Endothelial cell (in vitro differentiated cells): Measurements from ENCODE around the gene SRM. TPM values are rescaled to one million over a fixed set of nuclear protein-coding genes. Genes with fewer than 3 reads are reported as not detected.

Source experiments
- DNase-seq: peaks from one replicate; pipeline ENCODE4 v3.0.0; 2021; ENCODE audit warnings: low spot score
- H3K27ac Mint-ChIP-seq: one replicate; pipeline ENCODE4 v1.8.0; 2021; ENCODE audit warnings: mixed read lengths, inconsistent platforms; ENCODE audit not compliant: unreplicated experiment
- H3K27me3 Mint-ChIP-seq: one replicate; pipeline ENCODE4 v1.8.0; 2021; ENCODE audit warnings: mild to moderate bottlenecking, moderate library complexity, mixed read lengths, inconsistent platforms; ENCODE audit not compliant: unreplicated experiment
- H3K36me3 Mint-ChIP-seq: one replicate; pipeline ENCODE4 v1.8.0; 2021; ENCODE audit warnings: mild to moderate bottlenecking, low read depth, mixed read lengths, inconsistent platforms; ENCODE audit not compliant: unreplicated experiment
- H3K4me1 Mint-ChIP-seq: one replicate; pipeline ENCODE4 v1.8.0; 2021; ENCODE audit warnings: mild to moderate bottlenecking, mixed read lengths, inconsistent platforms; ENCODE audit not compliant: unreplicated experiment
- H3K4me3 Mint-ChIP-seq: one replicate; pipeline ENCODE4 v1.8.0; 2021; ENCODE audit warnings: mild to moderate bottlenecking, mixed read lengths, inconsistent platforms; ENCODE audit not compliant: unreplicated experiment
- H3K9me3 Mint-ChIP-seq: one replicate; pipeline ENCODE4 v1.8.0; 2021; ENCODE audit warnings: mixed read lengths, inconsistent platforms; ENCODE audit not compliant: unreplicated experiment
- total RNA-seq: library from RNA; stranded (reverse); fragmentation: NEBNext Ultra II Directional; extraction: Animal tissue kit (Norgen Biotek cat#: 25700); gene quantifications from one replicate; pipeline ENCODE4 v1.2.1, GENCODE V29; 2021; ENCODE audit not compliant: unreplicated experiment
- TF ChIP-seq, protein P1 (sequence below): fragments of 200-600 bp; sonication (generic); IDR thresholded peaks from one replicate; pipeline ENCODE4 v1.5.0; 2021; ENCODE audit warnings: antibody characterized with exemption; ENCODE audit not compliant: unreplicated experiment

Gene SRM
- total RNA-seq, 1 donor from 2014 or later, result 51.0 TPM

DNA sequence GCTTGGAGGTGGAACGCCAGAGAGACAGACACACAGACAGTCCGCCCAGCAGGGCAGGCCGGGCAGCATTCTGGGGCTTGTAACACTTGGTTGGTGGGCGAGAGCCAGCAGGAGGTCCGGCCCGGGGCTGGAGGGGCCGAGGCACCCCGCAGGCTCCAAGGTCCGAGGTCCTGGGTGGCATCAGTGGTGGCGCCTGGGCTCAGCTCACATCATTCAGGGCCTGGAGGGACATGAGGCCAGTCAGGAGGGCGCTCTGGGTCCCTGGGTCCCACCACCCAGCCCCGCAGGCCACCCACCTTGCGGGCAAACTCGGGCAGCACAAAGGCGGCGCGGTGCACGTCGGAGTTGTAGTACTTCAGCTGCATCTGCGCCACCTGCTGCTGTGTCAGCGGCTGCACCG is 5.2 kb downstream of the SRM start:
- Mint-ChIP-seq H3K4me3 (no peak overlapping the region), H3K4me1 (peaks cover 5% of the 10 kb centered on the region), H3K27ac (no peak overlapping the region), H3K9me3 (no peaks in the 10 kb centered on the region), H3K36me3 (peaks cover 3% of the 10 kb centered on the region), H3K27me3 (peaks cover 2% of the 10 kb centered on the region)
- no peak for DNase-seq
- TF ChIP-seq, protein P1, sequence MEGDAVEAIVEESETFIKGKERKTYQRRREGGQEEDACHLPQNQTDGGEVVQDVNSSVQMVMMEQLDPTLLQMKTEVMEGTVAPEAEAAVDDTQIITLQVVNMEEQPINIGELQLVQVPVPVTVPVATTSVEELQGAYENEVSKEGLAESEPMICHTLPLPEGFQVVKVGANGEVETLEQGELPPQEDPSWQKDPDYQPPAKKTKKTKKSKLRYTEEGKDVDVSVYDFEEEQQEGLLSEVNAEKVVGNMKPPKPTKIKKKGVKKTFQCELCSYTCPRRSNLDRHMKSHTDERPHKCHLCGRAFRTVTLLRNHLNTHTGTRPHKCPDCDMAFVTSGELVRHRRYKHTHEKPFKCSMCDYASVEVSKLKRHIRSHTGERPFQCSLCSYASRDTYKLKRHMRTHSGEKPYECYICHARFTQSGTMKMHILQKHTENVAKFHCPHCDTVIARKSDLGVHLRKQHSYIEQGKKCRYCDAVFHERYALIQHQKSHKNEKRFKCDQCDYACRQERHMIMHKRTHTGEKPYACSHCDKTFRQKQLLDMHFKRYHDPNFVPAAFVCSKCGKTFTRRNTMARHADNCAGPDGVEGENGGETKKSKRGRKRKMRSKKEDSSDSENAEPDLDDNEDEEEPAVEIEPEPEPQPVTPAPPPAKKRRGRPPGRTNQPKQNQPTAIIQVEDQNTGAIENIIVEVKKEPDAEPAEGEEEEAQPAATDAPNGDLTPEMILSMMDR, result no peak

DNA sequence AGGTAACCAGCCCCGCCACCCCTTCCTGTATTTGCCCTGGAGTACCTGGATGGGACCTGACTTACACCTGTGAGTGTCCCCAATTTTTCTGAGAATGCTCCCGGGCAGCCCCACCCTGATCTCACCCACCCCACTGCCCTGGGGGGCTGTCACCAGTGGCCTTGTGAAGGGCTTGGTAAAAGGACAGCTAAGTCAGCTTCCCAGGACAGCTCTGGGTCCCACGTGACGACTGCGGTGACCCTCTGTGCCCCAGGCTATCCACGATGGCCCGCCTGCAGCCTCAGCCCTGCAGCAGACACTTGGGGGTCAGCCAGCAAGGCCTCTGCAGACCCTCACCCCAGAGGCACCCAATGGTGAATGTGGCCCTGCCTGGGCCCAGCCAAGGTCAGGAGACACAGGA is 5.6 kb downstream of the SRM start:
- TF ChIP-seq, protein P1, result no peak
- no peak for DNase-seq
- Mint-ChIP-seq H3K4me3 (no peak overlapping the region), H3K4me1 (peaks cover 4% of the 10 kb centered on the region), H3K27me3 (peaks cover 2% of the 10 kb centered on the region), H3K27ac (no peak overlapping the region), H3K36me3 (peaks cover 3% of the 10 kb centered on the region), H3K9me3 (no peaks in the 10 kb centered on the region)

DNA sequence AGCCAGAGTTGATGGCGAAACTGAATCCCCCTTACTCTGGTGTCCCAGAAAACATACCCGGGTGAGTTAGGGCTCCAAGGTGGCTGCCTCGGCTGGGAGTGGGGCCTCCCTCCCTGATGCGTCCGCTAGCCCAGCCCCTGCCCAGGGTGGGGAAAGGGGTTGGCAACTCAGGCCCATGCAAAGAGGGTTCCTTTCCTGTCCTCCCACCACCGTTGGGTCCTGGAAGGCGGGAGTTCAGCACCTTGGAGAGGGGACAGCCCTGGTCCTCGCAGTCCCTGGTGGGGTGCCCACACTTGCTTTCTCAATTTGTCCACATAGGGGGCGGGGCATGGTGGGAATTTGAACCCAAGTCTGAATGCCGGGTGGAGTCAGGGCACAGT is 6.1 kb downstream of the SRM start:
- Mint-ChIP-seq H3K4me3 (no peak overlapping the region), H3K9me3 (no peaks in the 10 kb centered on the region), H3K27me3 (peaks cover 2% of the 10 kb centered on the region), H3K27ac (no peak overlapping the region), H3K36me3 (peaks cover 3% of the 10 kb centered on the region), H3K4me1 (no peaks in the 10 kb centered on the region)
- DNase-seq, result peak; percentile 52
- TF ChIP-seq, protein P1, result no peak

DNA sequence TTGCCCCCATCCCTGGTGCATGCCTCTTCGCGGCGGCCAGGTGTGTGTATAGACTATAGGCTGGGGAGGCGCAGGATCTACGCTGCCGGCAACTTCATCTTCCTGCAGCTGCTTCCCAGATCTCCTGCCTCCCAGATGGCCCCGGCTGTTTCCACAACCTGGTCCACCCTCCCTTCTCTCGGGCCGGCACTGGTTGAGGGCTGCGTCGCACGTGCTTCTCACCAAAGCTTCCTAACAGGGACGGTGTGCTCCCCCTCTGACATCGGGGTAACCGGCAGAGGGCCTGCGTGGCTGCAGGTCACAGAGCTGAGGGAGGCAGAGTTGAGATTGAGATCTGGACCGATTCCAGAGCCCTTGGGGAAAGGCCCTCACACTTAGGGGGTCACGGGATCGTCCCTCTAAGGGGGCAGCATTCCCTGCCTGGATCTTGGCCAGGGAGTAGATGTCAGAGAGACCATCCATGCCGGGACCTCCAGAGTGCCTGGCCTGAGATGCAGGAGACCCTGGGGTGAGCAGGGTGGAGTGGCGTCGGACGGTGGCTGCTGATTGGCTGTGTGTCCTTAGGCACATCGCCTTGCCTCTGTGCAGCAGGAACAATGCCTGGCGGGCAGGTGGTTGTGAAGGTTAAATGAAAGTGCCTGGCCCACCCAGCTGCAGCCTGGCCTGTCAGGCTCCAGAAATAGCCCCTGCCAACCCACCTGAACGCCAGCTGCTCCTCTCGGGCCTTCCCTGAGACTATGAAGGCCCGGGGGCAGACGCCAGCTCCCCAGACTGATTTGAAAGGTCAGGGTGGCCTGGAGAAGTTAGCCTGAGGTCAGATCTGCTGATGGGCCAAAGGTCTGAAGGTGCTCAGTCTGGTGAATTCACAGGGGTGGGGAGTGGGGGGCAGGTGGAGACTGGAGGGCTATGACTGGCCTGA is 6.7 kb downstream of the SRM start:
- Mint-ChIP-seq H3K27ac (no peak overlapping the region), H3K4me3 (no peak overlapping the region)

More for the DNA sequence above, 6.7 kb downstream of the SRM start:
- Mint-ChIP-seq H3K9me3 (no peaks in the 10 kb centered on the region), H3K36me3 (peaks cover 3% of the 10 kb centered on the region), H3K27me3 (peaks cover 2% of the 10 kb centered on the region), H3K4me1 (no peaks in the 10 kb centered on the region)
- TF ChIP-seq, protein P1, result no peak
- no peak for DNase-seq
